Left hindlimb (tissue), 1 donor: Measurements from ENCODE around the gene INVS.
"Not testable (repeated sequence)": the region's sequence is repeated elsewhere in the genome, so short reads cannot be mapped to it uniquely, and the experiment has no call there.

ENCODE experiments used
- DNase-seq: peaks from one replicate; pipeline ENCODE4 v3.0.0-alpha.2; 2018

Gene INVS

GRCh38 chr9:100202806-100203205, 103.8 kb downstream of the INVS start:
- no peak for DNase-seq

DNA sequence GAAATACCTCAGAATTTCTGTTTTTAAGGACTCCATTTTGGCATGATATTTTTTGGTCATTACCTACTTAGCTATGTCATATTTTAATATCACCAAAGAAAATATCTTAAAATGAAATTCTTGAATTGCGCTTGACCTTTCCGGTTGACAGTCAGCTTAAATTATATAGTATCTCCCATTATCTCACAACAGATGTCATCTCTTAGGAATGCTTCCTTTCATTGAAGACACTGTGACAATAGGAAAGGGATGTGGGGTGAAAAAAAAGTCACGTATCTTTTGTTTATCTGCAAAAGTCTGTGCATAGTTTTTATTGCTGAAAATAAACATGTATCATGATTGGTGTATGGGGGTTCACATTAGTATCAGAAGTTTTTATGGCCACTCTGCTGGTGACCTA, 105.8 kb downstream of the INVS start:
- no peak for DNase-seq

DNA sequence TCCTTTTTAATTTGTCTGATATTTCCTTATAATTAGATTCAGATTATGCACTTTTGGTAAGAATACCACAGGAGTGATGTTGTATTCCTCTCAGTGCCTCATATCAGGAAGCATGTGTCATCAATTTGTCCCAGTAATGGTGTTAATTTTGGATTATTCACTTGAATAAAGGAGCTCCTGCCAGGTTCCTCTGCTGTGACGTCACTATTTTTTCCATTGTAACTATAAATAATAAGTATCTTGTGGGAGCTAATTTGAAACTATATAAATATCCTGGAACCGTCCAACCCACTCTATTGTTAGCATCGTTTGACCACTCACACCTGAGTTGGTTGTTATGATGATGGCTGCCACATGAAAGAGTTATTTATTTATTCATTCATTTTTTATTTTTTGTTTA, 107.9 kb downstream of the INVS start:
- no peak for DNase-seq

GRCh38 chr9:100208673-100209072, 109.6 kb downstream of the INVS start:
- no peak for DNase-seq

DNA sequence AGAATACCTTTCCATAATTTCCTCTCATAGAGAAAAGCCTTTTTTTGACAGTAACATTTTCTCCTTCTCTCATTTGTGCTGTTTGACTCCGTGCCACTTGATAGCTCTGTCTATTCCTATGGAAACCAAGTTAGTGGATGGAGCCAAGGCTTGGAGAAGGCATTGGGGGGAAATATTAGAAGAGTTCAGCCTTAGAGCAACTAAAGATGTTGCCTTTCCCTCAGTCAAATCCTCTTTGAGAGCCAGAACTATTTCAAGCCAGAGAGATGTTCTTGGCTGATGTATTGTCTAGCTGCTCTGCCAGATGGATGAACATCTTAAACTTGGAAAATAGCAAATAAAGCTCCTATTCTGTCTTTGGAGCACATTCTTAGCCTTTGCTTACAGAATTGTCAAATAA, 112.4 kb downstream of the INVS start:
- peak; percentile 43 for DNase-seq

DNA sequence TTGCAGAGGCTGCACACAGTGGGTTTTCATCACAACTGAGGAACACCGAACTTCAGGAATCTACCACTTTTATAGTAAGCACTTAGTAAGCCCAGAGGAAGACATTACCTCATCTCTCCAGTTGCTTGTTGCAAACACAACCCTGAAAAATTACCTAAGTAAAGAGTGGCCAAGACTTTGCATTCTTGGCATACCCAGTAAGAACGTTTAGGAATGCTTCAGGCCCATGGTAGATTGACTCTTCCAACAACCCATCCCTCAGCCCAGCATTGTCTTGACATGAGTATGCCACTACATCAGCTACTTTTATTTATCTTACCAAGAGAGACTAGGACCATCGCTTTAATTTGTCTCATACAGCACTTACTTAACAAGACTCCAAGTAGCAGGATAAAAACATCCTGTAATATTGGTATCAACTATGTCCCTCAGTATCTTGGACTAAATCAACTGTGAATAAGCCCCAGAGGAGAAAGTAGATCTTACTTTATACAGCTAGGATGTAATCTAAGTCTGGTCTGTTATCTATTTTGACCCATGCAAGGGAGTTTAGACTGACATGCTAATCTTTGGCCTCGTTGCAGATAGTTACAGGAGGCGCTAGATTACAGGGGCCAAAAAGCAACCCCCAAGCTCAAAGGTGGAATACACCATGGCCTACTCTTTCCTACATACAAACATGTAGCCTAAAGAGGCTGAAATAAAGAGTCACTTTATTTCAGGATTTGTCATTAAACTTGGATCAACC, 114.9 kb downstream of the INVS start:
- no peak for DNase-seq

GRCh38 chr9:100216178-100216787, 117.2 kb downstream of the INVS start:
- no peak for DNase-seq

DNA sequence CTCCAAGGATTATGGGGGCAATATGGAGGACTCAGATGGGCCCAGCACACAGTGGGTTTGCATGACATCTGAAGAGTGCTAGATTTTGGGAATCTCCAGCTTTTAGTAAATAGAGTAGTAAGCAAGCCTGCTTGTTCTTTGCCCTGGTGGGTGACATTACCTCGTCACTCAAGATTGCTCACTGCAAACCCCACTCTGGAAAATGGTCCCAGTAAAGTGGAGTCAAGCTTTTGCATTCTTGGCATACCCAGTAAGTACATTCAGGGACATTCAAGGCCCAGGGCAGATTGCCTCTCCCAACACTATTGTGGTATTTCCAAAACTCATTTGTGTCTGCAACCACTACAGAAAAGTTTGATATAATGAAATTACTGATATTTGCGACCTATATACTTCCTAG, 118.5 kb downstream of the INVS start:
- DNase-seq = no peak

DNA sequence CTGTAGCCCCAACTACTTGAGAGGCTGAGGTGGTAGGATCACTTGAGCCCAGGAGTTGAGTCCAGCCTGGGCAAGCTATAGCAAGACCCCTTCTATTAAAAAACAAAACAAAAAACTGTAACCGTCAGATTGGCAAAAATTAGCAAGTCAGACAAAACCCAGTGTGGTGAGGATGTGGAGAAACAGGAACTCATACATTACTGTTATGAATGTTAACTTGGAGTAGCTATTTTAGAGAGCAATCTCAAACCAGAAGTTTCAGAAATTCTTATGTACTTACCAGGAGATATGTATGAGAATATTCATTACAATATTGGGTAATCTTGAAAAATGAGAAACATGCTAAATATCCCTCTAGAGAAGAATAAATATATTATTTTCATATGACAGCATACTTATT, 120.3 kb downstream of the INVS start:
- no peak for DNase-seq

DNA sequence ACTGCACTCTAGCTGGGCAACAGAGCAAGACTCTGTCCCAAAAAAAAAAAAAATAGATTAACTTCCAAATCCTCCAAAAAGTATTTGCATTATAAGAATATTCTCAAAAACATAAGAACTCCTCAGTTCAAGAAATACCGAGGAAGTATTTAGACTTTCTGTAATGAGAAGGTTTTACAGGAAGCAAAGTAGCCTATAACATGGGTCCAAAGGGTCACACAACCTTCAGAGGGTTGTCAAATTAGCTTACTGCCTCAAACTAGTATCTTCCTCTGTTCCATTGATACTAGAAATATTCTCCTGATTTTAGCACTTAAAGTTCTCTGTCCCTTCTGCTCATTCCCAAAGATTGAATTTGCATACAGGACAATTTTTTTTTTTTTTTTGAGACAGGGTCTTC, 121.9 kb downstream of the INVS start:
- DNase-seq = no peak

- DNase-seq = no peak
Measured at GRCh38 chr9:100221538-100221937, 122.5 kb downstream of the INVS start.

DNA sequence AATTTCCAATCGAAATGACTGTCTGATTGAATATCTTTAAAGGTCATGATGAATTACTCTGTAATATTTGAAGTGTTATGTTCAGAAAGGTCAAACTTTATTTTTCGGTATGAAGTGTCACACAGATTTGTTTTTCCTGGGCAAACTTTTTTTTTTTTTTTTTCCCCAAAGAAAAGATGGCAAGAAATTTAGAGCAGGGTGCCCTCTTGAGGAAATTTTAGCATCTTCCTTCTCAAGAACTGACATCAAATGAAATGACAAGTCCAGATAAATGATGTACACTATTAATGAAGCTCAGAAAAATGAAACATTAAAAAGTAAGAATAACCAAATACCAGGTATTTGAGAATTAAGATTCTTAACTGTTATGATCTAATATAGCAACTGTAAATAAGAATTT, 123.6 kb downstream of the INVS start:
- DNase-seq = no peak

DNA sequence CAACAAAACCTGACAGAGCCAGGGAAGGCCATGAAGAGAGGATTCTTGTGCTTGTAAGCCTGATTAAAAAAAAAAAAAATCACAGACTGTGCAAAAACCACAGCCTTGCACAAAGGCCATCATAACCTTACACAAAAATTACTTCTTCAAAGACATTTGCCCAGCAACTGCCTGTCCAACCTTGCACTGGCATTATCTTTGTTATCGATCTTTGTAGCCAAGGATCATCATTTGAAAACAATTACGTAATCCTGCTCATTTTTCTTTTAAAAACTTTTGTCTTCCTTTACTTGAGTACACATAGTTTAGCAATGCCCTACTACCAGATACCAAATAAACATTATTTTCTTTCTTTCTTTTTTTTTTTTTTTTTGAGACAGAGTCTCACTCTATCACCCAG, 128.6 kb downstream of the INVS start:
- DNase-seq = no peak

DNA sequence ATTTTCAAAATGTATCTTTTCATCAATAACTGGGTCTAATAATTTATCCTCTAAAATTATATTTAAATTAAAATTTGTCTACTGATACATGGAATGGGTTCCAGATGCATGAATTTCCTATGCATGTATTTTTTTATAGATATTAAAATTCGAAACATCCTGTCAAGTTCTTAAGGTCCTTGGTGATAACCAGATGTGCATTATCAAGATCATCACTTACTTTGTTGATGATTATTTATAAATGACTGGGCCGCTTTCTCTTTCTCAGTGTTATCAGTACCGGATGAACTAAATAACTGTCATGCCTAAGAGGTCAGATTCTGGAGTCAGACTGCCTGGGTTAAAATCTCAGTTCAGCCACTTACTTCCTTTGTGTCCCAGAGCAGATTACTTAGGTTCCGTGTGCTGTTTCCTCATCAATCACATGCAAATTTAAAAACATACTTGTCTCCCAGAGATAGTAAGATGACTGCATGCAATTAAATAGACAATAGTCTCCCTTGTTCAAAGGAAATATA, 129.4 kb downstream of the INVS start:
- DNase-seq = no peak

- no peak for DNase-seq
Measured at GRCh38 chr9:100229136-100229535, 130.1 kb downstream of the INVS start.

GRCh38 chr9:100229561-100229960, 130.5 kb downstream of the INVS start:
- DNase-seq = no peak

DNA sequence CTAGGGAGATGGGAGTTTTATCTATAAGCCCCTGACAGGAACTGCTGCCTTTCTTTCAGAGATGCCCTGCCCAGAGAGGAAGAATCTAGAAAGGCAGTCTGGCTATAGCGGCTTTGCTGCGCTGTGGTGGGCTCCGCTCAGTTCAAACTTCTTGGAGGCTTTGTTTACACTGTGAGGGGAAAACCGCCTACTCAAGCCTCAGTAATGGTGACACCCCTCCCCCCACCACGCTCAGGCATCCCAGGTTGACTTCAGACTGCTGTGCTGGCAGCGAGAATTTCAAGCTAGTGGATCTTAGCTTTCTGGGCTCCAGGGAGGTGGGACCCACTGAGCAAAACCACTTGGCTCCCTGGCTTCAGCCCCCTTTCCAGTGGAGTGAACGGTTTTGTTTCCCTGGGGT, 137.9 kb downstream of the INVS start:
- not testable (repeated sequence) for DNase-seq

GRCh38 chr9:100240512-100240911, 141.5 kb downstream of the INVS start:
- DNase-seq = no peak

DNA sequence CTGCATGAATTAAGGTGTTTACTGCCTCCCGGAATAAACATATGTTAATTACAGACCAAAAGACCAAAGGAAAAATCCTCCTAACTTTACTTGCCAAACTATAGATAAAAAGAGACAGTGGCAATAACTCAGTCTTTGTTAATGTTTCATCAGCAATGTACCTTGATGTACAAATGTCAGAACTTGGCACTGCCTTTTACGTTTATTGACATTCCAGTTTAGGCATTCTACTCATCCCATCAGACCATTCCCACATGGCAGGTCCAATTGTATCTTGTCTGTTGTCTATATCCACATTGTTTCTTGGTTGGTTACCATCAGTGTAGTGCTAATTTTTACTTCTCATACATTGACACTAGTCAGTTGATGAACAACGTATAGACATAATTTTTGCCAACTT, 168.2 kb downstream of the INVS start:
- no peak for DNase-seq

GRCh38 chr9:100268271-100268670, 169.2 kb downstream of the INVS start:
- no peak for DNase-seq

DNA sequence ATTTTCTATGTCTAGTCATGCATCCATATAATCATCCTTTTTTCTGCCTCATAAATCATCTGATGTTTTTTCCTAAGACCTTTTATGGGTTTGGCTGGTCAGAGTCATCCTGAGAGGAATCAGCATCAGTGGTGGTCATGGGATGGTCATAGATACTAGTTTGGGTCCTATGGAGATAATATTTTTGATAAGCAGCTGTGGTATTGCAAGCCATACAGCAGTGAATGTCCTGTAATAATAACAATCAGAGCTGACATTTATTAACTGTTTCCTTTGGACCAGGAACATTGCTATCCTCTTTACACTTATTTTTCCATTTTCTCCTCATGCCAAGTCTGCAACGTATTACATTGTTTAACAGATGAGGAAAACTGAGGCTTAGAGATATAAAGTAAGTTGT, 170.6 kb downstream of the INVS start:
- no peak for DNase-seq

GRCh38 chr9:100277166-100277979, 178.3 kb downstream of the INVS start:
- no peak for DNase-seq

- DNase-seq = no peak
Measured at GRCh38 chr9:100281066-100281465, 182.0 kb downstream of the INVS start.
